Large intestine (tissue), 3 donors: ENCODE data around the gene CHRNA1. TPM values are rescaled to one million over a fixed set of nuclear protein-coding genes. Genes with fewer than 3 reads are reported as not detected.

Experiments used
- DNase-seq, 2 donors: peaks; one replicate each; pipeline versions ENCODE4 v3.0.0 to v3.0.0-alpha.2; 2013
- H3K27ac ChIP-seq: one replicate; pipeline ENCODE4 v1.5.1; 2013; ENCODE audit warnings: low read length
- H3K27me3 ChIP-seq: 2 replicates; pipeline ENCODE4 v1.6.1; 2013; ENCODE audit warnings: low read length; ENCODE audit not compliant: control insufficient read depth, insufficient read depth
- H3K36me3 ChIP-seq: 2 replicates; pipeline ENCODE4 v1.6.1; 2013; ENCODE audit warnings: low read length; ENCODE audit not compliant: control insufficient read depth, insufficient read depth
- H3K4me1 ChIP-seq: one replicate; pipeline ENCODE4 v1.6.1; 2013; ENCODE audit warnings: low read length; ENCODE audit not compliant: control insufficient read depth, insufficient read depth
- H3K4me3 ChIP-seq: one replicate; pipeline ENCODE4 v1.5.1; 2013; ENCODE audit warnings: low read length
- H3K9me3 ChIP-seq: one replicate; pipeline ENCODE4 v1.6.1; 2013; ENCODE audit warnings: mild to moderate bottlenecking, low read depth, low read length, moderate library complexity; ENCODE audit not compliant: control insufficient read depth
- WGBS: methylation state at CpG from one replicate; pipeline ENCODE4 v1.1.5; 2013; ENCODE audit warnings: low lambda C conversion rate; ENCODE audit not compliant: insufficient coverage; 5-methylcytosine and 5-hydroxymethylcytosine counted together
- polyA plus RNA-seq: library from polyadenylated mRNA; unstranded; fragments of 120-200 nt; gene quantifications from one replicate; pipeline ENCODE4 v1.2.1, GENCODE V29; 2013

The CHRNA1 gene
- polyA plus RNA-seq, 1 donor = 0.57 TPM

GRCh38 chr2:174781996-174782395, 17.7 kb upstream of the CHRNA1 start:
- Histone ChIP-seq H3K27me3 (no peaks in the 10 kb centered on the region), H3K9me3 (no peaks in the 10 kb centered on the region), H3K36me3 (no peaks in the 10 kb centered on the region), H3K4me3 (no peak overlapping the region), H3K4me1 (no peaks in the 10 kb centered on the region), H3K27ac (no peak overlapping the region)
- WGBS = no CpG with 5 or more reads among the region's 11 CpGs
- DNase-seq = no peak

DNA sequence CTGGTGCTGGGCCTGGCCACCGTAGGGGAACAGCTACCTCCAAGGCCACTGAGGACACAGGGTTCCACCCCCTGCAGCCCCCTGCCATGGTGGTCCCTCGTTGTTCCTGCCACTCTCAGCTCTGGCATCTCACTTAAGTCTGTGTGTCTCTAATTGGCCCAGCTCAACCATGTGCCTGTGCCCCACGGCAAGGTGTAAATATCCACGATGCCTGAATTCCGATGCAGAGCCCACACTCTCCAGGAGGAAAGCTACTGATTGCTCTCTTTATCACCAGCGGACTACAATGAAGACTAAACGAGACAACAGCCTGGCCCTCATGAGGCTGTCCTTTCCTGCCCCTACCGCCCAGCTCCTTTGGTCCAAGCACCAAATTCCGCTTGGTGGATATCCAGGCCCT, 17.0 kb upstream of the CHRNA1 start:
- no peaks in the 10 kb centered on the region for H3K27me3 ChIP-seq
- no peaks in the 10 kb centered on the region for H3K9me3 ChIP-seq
- no peak overlapping the region for H3K27ac ChIP-seq
- DNase-seq = no peak
- H3K4me1 ChIP-seq = no peaks in the 10 kb centered on the region
- H3K4me3 ChIP-seq = no peak overlapping the region
- H3K36me3 ChIP-seq = no peaks in the 10 kb centered on the region
- WGBS = 70% methylated on average over 2 of the region's 9 CpGs

GRCh38 chr2:174780856-174781255, 16.6 kb upstream of the CHRNA1 start:
- Histone ChIP-seq H3K4me3 (no peak overlapping the region), H3K27ac (no peak overlapping the region), H3K9me3 (no peaks in the 10 kb centered on the region), H3K4me1 (no peaks in the 10 kb centered on the region), H3K36me3 (no peaks in the 10 kb centered on the region), H3K27me3 (no peaks in the 10 kb centered on the region)
- DNase-seq = no peak
- no CpG with 5 or more reads among the region's 7 CpGs for WGBS

GRCh38 chr2:174780191-174780840, 16.0 kb upstream of the CHRNA1 start:
- H3K36me3 ChIP-seq = no peaks in the 10 kb centered on the region
- no peak overlapping the region for H3K27ac ChIP-seq
- DNase-seq = no peak
- no peaks in the 10 kb centered on the region for H3K9me3 ChIP-seq
- no peak overlapping the region for H3K4me3 ChIP-seq
- no peaks in the 10 kb centered on the region for H3K4me1 ChIP-seq
- WGBS = no CpG with 5 or more reads among the region's 5 CpGs
- no peaks in the 10 kb centered on the region for H3K27me3 ChIP-seq

- H3K27ac ChIP-seq = no peak overlapping the region
- WGBS = no CpG with 5 or more reads among the region's 5 CpGs
Observed at GRCh38 chr2:174779361-174779928, 15.2 kb upstream of the CHRNA1 start.

DNA sequence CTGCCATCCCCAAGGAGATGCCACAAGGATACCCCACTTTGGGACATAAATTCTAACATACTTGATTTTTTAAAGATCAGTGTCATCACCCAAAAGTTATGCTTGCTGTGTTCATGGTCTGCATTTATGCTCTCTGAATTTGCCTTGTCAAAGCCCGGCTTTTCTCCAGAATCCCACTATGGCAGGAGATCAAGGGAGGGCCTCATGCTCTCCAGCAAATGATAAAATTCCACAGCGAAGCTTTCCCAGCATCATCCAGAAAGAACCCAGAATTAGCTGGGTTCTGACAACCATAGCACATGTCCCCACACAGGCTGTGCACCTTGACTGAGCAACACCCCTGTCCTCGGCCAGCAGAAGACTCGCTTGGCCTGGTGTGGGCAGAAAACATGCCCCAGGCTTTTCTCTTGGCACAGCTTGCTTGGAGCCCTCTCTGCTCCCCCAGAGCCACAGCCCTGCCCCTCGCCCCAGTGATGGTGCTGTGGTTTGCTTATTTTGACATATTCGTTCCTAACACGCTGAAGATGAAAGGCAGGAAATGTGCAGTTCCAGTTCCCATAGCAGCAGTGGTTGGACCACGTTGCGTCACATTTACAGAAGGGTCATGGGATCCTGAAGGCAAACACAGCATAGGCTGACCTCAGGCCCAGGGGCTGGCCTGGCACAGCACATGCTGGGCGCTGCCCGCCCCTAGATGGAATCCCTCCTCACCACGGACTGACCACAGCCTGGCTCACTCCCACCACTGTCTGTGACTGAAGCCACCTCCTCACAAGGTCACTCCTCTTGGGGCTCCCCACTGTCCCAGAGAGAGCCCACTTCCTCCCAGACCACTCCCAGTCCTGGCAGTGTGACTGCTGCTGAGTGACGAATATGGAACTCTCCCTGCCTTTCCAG, 14.1 kb upstream of the CHRNA1 start:
- H3K36me3 ChIP-seq = no peaks in the 10 kb centered on the region
- peak; percentile 35 to 47 for DNase-seq
- H3K4me3 ChIP-seq = no peak overlapping the region
- WGBS = no CpG with 5 or more reads among the region's 13 CpGs
- H3K4me1 ChIP-seq = no peaks in the 10 kb centered on the region
- no peaks in the 10 kb centered on the region for H3K9me3 ChIP-seq
- no peaks in the 10 kb centered on the region for H3K27me3 ChIP-seq
- H3K27ac ChIP-seq = no peak overlapping the region

More at GRCh38 chr2:174779361-174779928, 15.2 kb upstream of the CHRNA1 start:
- no peaks in the 10 kb centered on the region for H3K9me3 ChIP-seq
- H3K4me1 ChIP-seq = no peaks in the 10 kb centered on the region
- no peaks in the 10 kb centered on the region for H3K27me3 ChIP-seq
- H3K36me3 ChIP-seq = no peaks in the 10 kb centered on the region
- H3K4me3 ChIP-seq = no peak overlapping the region
- no peak for DNase-seq

DNA sequence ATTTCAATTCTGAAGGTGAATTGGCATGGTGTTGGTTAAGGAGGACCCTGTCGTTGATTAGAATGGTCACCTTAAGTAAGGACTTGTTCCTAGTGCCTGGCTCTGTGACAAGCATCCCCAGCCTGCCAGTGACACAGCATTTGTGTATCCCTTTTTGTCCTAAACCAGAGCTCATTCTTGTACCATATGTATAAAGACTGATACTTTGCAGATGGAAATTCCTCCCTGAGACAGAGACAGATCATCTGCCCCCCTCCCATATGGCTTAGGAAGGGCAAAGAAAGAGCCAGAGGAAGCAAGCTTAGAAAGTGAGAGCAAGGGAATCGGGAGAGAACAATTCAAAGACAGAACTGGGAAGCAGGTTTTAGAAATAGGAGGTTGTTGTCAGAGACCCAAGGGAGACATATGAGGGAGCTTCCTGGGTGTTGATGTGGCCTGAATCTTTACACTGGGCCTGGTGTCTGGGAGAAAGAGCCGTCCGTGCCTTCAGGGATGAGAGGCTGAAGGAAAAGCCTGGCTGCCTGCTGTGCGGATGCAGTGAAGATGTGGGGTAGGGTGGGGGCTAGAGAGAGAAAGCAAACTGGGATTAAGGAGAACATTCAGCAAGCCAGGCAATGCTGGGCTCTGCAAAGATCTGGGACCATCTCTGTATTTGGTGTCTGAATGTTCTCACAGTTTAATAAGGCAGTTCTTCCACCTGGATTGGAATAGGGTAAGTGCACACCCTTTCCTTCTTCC, 13.2 kb upstream of the CHRNA1 start:
- Histone ChIP-seq H3K27me3 (no peaks in the 10 kb centered on the region), H3K9me3 (no peaks in the 10 kb centered on the region), H3K27ac (no peak overlapping the region), H3K36me3 (no peaks in the 10 kb centered on the region), H3K4me3 (no peak overlapping the region), H3K4me1 (no peaks in the 10 kb centered on the region)
- 33% methylated on average over 1 of the region's 5 CpGs for WGBS
- DNase-seq = no peak

GRCh38 chr2:174776675-174777074, 12.4 kb upstream of the CHRNA1 start:
- H3K36me3 ChIP-seq = no peaks in the 10 kb centered on the region
- DNase-seq = no peak
- WGBS = 83% methylated on average over 1 of the region's 3 CpGs
- no peaks in the 10 kb centered on the region for H3K27me3 ChIP-seq
- no peaks in the 10 kb centered on the region for H3K9me3 ChIP-seq
- no peaks in the 10 kb centered on the region for H3K4me1 ChIP-seq
- H3K4me3 ChIP-seq = no peak overlapping the region
- H3K27ac ChIP-seq = no peak overlapping the region

- no peaks in the 10 kb centered on the region for H3K9me3 ChIP-seq
- H3K36me3 ChIP-seq = no peaks in the 10 kb centered on the region
- no peaks in the 10 kb centered on the region for H3K4me1 ChIP-seq
- no peak overlapping the region for H3K4me3 ChIP-seq
- DNase-seq = no peak
- no peaks in the 10 kb centered on the region for H3K27me3 ChIP-seq
- 90% methylated on average over 2 of the region's 6 CpGs for WGBS
- H3K27ac ChIP-seq = no peak overlapping the region
Observed at GRCh38 chr2:174776223-174776622, 12.0 kb upstream of the CHRNA1 start.

DNA sequence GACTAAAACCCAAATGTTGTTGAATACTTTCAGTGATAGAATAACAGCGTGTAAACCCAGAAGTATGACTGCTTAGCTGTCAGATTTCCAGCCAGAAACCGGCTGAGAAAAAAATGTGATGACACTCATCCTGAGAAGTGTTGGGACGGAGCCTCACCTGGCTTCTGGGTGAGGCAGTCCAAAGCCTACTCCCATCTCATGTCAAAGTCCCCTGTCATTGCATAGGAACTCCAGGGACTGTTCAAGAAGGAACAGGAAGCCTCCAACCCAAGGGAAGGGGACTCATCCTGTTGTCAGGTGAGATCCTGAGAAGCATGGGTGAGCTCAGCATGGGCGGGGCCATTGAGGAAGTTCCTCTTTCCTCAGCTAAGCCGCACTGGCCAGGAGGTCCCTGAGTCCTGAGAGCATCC, 11.3 kb upstream of the CHRNA1 start:
- Histone ChIP-seq H3K4me3 (no peak overlapping the region), H3K27ac (no peak overlapping the region), H3K27me3 (no peaks in the 10 kb centered on the region), H3K9me3 (no peaks in the 10 kb centered on the region), H3K4me1 (no peaks in the 10 kb centered on the region), H3K36me3 (no peaks in the 10 kb centered on the region)
- WGBS = no CpG with 5 or more reads among the region's 5 CpGs
- DNase-seq = peak in 1 of 2 donors; percentile 23
